Neural progenitor cell (in vitro differentiated cells): ENCODE measurements around the gene PTPRR. TPM values are rescaled to one million over a fixed set of nuclear protein-coding genes. Genes with fewer than 3 reads are reported as not detected.

ENCODE experiments used
- DNase-seq: peaks from one replicate; pipeline ENCODE4 v3.0.0-alpha.2; 2016; ENCODE audit warnings: low spot score
- H2AFZ ChIP-seq: fragments of 200-600 bp; sonication (generic); replicated peaks from 2 replicates; pipeline ENCODE4 v1.6.1; 2016; ENCODE audit warnings: antibody characterized with exemption
- H3F3A ChIP-seq: fragments of 200-600 bp; sonication (generic); 2 replicates; pipeline ENCODE4 v1.6.1; 2016; ENCODE audit warnings: antibody characterized with exemption, low read depth
- H3K27ac ChIP-seq: fragments of 200-600 bp; sonication (generic); 2 replicates; pipeline ENCODE4 v1.5.1; 2016; ENCODE audit warnings: mild to moderate bottlenecking
- H3K27me3 ChIP-seq: fragments of 200-600 bp; sonication (generic); 2 replicates; pipeline ENCODE4 v1.6.1; 2016; ENCODE audit warnings: mild to moderate bottlenecking, moderate library complexity
- H3K36me3 ChIP-seq: fragments of 200-600 bp; sonication (generic); 2 replicates; pipeline ENCODE4 v1.5.1; 2016
- H3K4me1 ChIP-seq: fragments of 200-600 bp; sonication (generic); 2 replicates; pipeline ENCODE4 v1.6.1; 2016; ENCODE audit warnings: mixed run types
- H3K4me2 ChIP-seq: fragments of 200-600 bp; sonication (generic); 2 replicates; pipeline ENCODE4 v1.6.1; 2016
- H3K4me3 ChIP-seq: fragments of 200-600 bp; sonication (generic); 2 replicates; pipeline ENCODE4 v1.5.1; 2016
- H3K79me2 ChIP-seq: fragments of 200-600 bp; sonication (generic); 2 replicates; pipeline ENCODE4 v1.6.1; 2016; ENCODE audit warnings: low read depth
- H3K9ac ChIP-seq: fragments of 200-600 bp; sonication (generic); 2 replicates; pipeline ENCODE4 v1.6.1; 2016
- H3K9me3 ChIP-seq: fragments of 200-600 bp; sonication (generic); 2 replicates; pipeline ENCODE4 v1.5.1; 2016; ENCODE audit warnings: low read depth
- H4K20me1 ChIP-seq: fragments of 200-600 bp; sonication (generic); 2 replicates; pipeline ENCODE4 v1.6.1; 2016; ENCODE audit warnings: low read depth
- H3K27ac Mint-ChIP-seq: 3 replicates; pipeline ENCODE4 v1.8.0; 2021; ENCODE audit warnings: mixed read lengths
- H3K27me3 Mint-ChIP-seq: 2 replicates; pipeline ENCODE4 v1.8.0; 2022; ENCODE audit warnings: low read depth, mild to moderate bottlenecking, inconsistent platforms, moderate library complexity, mixed read lengths; ENCODE audit not compliant: insufficient read depth
- H3K36me3 Mint-ChIP-seq: 3 replicates; pipeline ENCODE4 v1.8.0; 2021; ENCODE audit warnings: mixed read lengths
- H3K4me1 Mint-ChIP-seq: 3 replicates; pipeline ENCODE4 v1.8.0; 2021; ENCODE audit warnings: mixed read lengths
- H3K4me3 Mint-ChIP-seq: 3 replicates; pipeline ENCODE4 v1.8.0; 2021; ENCODE audit warnings: mild to moderate bottlenecking, moderate library complexity, mixed read lengths
- H3K9me3 Mint-ChIP-seq: 3 replicates; pipeline ENCODE4 v1.8.0; 2020; ENCODE audit warnings: mixed read lengths
- CTCF ChIP-seq: fragments of 200-600 bp; sonication (generic); IDR thresholded peaks from 2 replicates; pipeline ENCODE4 v1.5.1; 2017; ENCODE audit warnings: antibody characterized with exemption, mild to moderate bottlenecking
- EZH2 ChIP-seq: fragments of 200-600 bp; sonication (generic); IDR thresholded peaks from 2 replicates; pipeline ENCODE4 v1.6.1; 2017; ENCODE audit warnings: antibody characterized with exemption, mild to moderate bottlenecking, moderate library complexity
- small RNA-seq: library from RNA; depleted of rRNA; stranded (forward); fragments of <200 nt; gene quantifications from one replicate; pipeline ENCODE3, GENCODE V24; 2015
- total RNA-seq: library from RNA; depleted of rRNA; stranded (reverse); fragments of >200 nt; gene quantifications from 2 replicates; pipeline ENCODE4 v1.2.3, GENCODE V29; 2015; ENCODE audit warnings: low replicate concordance

PTPRR gene
- total RNA-seq, 1 donor from 2014 or later, result not detected

GRCh38 chr12:70590051-70590450, 330.5 kb downstream of the PTPRR start:
- Histone ChIP-seq H3K9me3 (no peaks in the 10 kb centered on the region), H3F3A (no peaks in the 10 kb centered on the region), H3K27ac (no peak overlapping the region), H4K20me1 (no peaks in the 10 kb centered on the region), H3K4me2 (no peak overlapping the region), H3K36me3 (no peaks in the 10 kb centered on the region), H3K79me2 (no peaks in the 10 kb centered on the region), H3K9ac (no peak overlapping the region), H3K4me3 (no peak overlapping the region), H3K27me3 (no peaks in the 10 kb centered on the region), H2AFZ (peak overlapping the region; percentile 79), H3K4me1 (no peaks in the 10 kb centered on the region)
- Mint-ChIP-seq H3K36me3 (peaks cover 3% of the 10 kb centered on the region), H3K27me3 (peaks cover 7% of the 10 kb centered on the region), H3K27ac (no peak overlapping the region), H3K4me1 (no peaks in the 10 kb centered on the region), H3K4me3 (no peak overlapping the region), H3K9me3 (peaks cover 6% of the 10 kb centered on the region)
- peak; percentile 85 for DNase-seq
- TF ChIP-seq CTCF (peak; percentile 91), EZH2 (no peak)

Small RNAs within 50 kb of the gene (small RNA-seq; reads per million reads assigned to genes)
- not detected for gene RF00019

Other genes with a start within 250 kb of the PTPRR start
- gene TSPAN8, start 237.3 kb upstream of the PTPRR start, total RNA-seq, result not detected in 2 replicates